K562 (cell line): ENCODE data around the gene TSTD1. TPM values are rescaled to one million over a fixed set of nuclear protein-coding genes. Genes with fewer than 3 reads are reported as not detected.

Experiments
- ARID2 ChIP-seq: fragments of 450-650 bp; IDR thresholded peaks from 2 replicates; pipeline ENCODE4 v1.6.1; 2017; ENCODE audit warnings: antibody characterized with exemption, mild to moderate bottlenecking
- CBX8 ChIP-seq: fragments of 200-600 bp; sonication (generic); IDR thresholded peaks from 2 replicates; pipeline ENCODE4 v1.6.1; 2012; ENCODE audit warnings: borderline replicate concordance, mixed run types, low read depth, mild to moderate bottlenecking, moderate library complexity, mixed read lengths, low read length, control low read depth, inconsistent platforms; ENCODE audit not compliant: poor library complexity, severe bottlenecking; ENCODE audit errors: extremely low read depth
- CC2D1A ChIP-seq: fragments of 450-650 bp; IDR thresholded peaks from 2 replicates; pipeline ENCODE4 v1.6.1; 2017; ENCODE audit warnings: mild to moderate bottlenecking
- DPF2 ChIP-seq: fragments of 450-650 bp; IDR thresholded peaks from 2 replicates; pipeline ENCODE4 v1.6.1; 2016
- FOXK1 ChIP-seq: sonication (generic); formaldehyde crosslinking; IDR thresholded peaks from 2 replicates; pipeline ENCODE4 v1.8.0; 2022; ENCODE audit warnings: missing genetic modification reagents, mild to moderate bottlenecking, borderline replicate concordance
- GTF2E2 ChIP-seq: fragments of 200-800 bp; sonication (Bioruptor generic); IDR thresholded peaks from 2 replicates; pipeline ENCODE4 v1.6.1; 2016; ENCODE audit warnings: missing genetic modification characterization, missing compliant biosample characterization
- LEF1 ChIP-seq: fragments of 450-650 bp; IDR thresholded peaks from 2 replicates; pipeline ENCODE4 v1.6.1; 2016; ENCODE audit warnings: mild to moderate bottlenecking
- NR2C2 ChIP-seq, 2 experiments: fragments of 200-800 bp in 1 of 2; sonication (Bioruptor generic) in 1 of 2; sonication (generic) in 1 of 2; formaldehyde crosslinking in 1 of 2; IDR thresholded peaks; 2 replicates each; pipeline versions ENCODE4 v1.6.1 to v1.8.0; 2016 to 2022; ENCODE audit warnings: mild to moderate bottlenecking in 1 of 2, missing compliant biosample characterization in 1 of 2, missing genetic modification characterization in 1 of 2, missing genetic modification reagents in 1 of 2
- PRMT5 ChIP-seq: sonication (generic); formaldehyde crosslinking; IDR thresholded peaks from 2 replicates; pipeline ENCODE4 v1.5.0; 2020; ENCODE audit warnings: missing genetic modification reagents
- PYGO2 ChIP-seq: fragments of 450-650 bp; IDR thresholded peaks from 2 replicates; pipeline ENCODE4 v1.6.1; 2016; ENCODE audit warnings: mild to moderate bottlenecking, missing genetic modification characterization, moderate library complexity, missing compliant biosample characterization
- RB1 ChIP-seq: fragments of 450-650 bp; IDR thresholded peaks from 2 replicates; pipeline ENCODE4 v1.6.1; 2017; ENCODE audit warnings: low read depth, mild to moderate bottlenecking
- RCOR1 ChIP-seq, 2 experiments: IDR thresholded peaks; 2 replicates each; pipeline ENCODE4 v1.6.1; 2012; ENCODE audit warnings: low read depth in 2 of 2, low read length in 2 of 2, borderline replicate concordance in 1 of 2, improper control_type of control experiment in 1 of 2
- SOX6 ChIP-seq: fragments of 450-650 bp; IDR thresholded peaks from 2 replicates; pipeline ENCODE4 v1.6.1; 2014; ENCODE audit warnings: mild to moderate bottlenecking
- TCF3 ChIP-seq: sonication (generic); formaldehyde crosslinking; IDR thresholded peaks from 2 replicates; pipeline ENCODE4 v1.4.0; 2020; ENCODE audit warnings: mild to moderate bottlenecking, missing genetic modification reagents
- TRIM24 ChIP-seq, 2 experiments: fragments of 450-650 bp; IDR thresholded peaks; 2 replicates each; pipeline ENCODE4 v1.6.1; 2016
- XRCC5 ChIP-seq: fragments of 200-400 bp; formaldehyde crosslinking; IDR thresholded peaks from 2 replicates; pipeline ENCODE4 v1.6.1; 2017; ENCODE audit warnings: low read depth, mild to moderate bottlenecking, low read length
- ZNF217 ChIP-seq: sonication (generic); formaldehyde crosslinking; IDR thresholded peaks from 2 replicates; pipeline ENCODE4 v1.8.0; 2022; ENCODE audit warnings: mild to moderate bottlenecking, missing genetic modification reagents
- ZNF668 ChIP-seq: fragments of 250-450 bp; sonication (Bioruptor Pico); IDR thresholded peaks from 2 replicates; pipeline ENCODE4 v1.8.0; 2022; ENCODE audit warnings: mild to moderate bottlenecking, inconsistent platforms
- polyA plus RNA-seq, 8 experiments: library from polyadenylated mRNA; depleted of rRNA in 4 of 8; stranded (reverse) in 5 of 8; unstranded in 3 of 8; fragments of >200 nt; fragmentation: Nextera tagmentation in 2 of 8; fragmentation: Illumina TruSeq in 1 of 8; extraction: Ambion mirVana in 2 of 8; extraction: Trizol in 1 of 8; gene quantifications; 2 replicates each; pipeline versions ENCODE4 v1.2.1 to v1.2.3, GENCODE V29; 2011 to 2014; ENCODE audit warnings: inconsistent platforms in 1 of 8, missing spikeins in 1 of 8
- total RNA-seq, 7 experiments: library from RNA; depleted of rRNA in 6 of 7; stranded (reverse); fragments of >200 nt in 6 of 7; fragmentation: Illumina TruSeq in 2 of 7; extraction: Trizol in 2 of 7; gene quantifications; 2 replicates each; pipeline versions ENCODE4 v1.2.1 to v1.2.3, GENCODE V29; 2011 to 2021; ENCODE audit warnings: low replicate concordance in 1 of 7
- TF ChIP-seq, protein P1 (sequence below), 2 experiments: fragments of 450-650 bp; formaldehyde crosslinking in 1 of 2; IDR thresholded peaks; 2 replicates each; pipeline versions ENCODE4 v1.4.0 to v1.6.1; 2014 to 2020; ENCODE audit warnings: mild to moderate bottlenecking in 2 of 2, borderline replicate concordance in 1 of 2, low read depth in 1 of 2
- TF ChIP-seq, protein P2 (sequence below): fragments of 450-650 bp; formaldehyde crosslinking; IDR thresholded peaks from 2 replicates; pipeline ENCODE4 v1.4.0; 2020; ENCODE audit warnings: mild to moderate bottlenecking

TSTD1 gene
- total and polyA plus RNA-seq, 9 of the 15 experiments (the other 6 are each of a cell fraction or from before 2014, with no cell fraction given): 0.23 to 0.53 TPM; not detected in 7

DNA sequence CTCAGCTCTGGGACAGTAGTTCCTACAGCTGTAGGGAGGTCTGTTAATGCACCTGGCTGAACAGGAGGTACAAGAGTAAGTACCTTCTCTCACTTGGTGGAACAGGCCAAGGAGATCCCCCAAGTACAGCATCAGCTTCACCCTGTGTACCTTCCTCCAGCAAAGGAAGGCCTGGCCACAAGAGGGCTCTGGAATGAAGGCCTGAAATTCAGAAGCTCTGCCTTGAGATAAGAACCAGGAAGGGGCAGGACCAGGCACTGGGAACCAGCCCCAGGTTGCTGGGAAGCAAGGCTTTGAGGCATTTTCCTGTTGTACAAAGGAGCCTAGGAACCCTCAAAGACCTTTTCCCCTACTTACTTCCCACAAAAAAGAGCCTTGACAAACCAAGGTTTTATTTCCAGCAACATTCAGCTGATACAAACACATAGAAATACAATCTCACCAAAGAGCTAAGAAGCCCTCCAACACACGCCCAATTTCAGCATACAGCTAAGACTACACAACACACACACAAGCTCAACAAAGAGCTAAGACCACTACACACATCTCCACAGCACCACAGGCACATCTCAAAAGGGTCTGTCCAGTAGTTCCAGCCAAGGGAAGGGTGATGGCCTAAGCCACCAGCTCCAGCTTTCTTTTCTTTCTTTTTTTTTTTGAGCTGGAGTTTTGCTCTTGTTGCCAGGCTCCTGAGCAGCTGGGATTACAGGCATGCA, 41.3 kb downstream of the TSTD1 start (continued):
- TF ChIP-seq, protein P1, sequence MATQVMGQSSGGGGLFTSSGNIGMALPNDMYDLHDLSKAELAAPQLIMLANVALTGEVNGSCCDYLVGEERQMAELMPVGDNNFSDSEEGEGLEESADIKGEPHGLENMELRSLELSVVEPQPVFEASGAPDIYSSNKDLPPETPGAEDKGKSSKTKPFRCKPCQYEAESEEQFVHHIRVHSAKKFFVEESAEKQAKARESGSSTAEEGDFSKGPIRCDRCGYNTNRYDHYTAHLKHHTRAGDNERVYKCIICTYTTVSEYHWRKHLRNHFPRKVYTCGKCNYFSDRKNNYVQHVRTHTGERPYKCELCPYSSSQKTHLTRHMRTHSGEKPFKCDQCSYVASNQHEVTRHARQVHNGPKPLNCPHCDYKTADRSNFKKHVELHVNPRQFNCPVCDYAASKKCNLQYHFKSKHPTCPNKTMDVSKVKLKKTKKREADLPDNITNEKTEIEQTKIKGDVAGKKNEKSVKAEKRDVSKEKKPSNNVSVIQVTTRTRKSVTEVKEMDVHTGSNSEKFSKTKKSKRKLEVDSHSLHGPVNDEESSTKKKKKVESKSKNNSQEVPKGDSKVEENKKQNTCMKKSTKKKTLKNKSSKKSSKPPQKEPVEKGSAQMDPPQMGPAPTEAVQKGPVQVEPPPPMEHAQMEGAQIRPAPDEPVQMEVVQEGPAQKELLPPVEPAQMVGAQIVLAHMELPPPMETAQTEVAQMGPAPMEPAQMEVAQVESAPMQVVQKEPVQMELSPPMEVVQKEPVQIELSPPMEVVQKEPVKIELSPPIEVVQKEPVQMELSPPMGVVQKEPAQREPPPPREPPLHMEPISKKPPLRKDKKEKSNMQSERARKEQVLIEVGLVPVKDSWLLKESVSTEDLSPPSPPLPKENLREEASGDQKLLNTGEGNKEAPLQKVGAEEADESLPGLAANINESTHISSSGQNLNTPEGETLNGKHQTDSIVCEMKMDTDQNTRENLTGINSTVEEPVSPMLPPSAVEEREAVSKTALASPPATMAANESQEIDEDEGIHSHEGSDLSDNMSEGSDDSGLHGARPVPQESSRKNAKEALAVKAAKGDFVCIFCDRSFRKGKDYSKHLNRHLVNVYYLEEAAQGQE (IDR thresholded peaks at IDR 0.05; ENCODE audit: borderline replicate concordance): peak; percentile 82
- TF ChIP-seq, protein P1 (CRISPR knock-in tag; IDR thresholded peaks at IDR 0.05; ENCODE audit: low read depth): no peak
- TF ChIP-seq DPF2: 0 out of 2 replicates have a peak, but pooled peaks have one; percentile 41
- no peak for TF ChIP-seq NR2C2 (CRISPR knock-in tag; IDR thresholded peaks at IDR 0.05)
- peak; percentile 35; the same call in 1 of the 2 replicates for TF ChIP-seq NR2C2 (tag; IDR thresholded peaks at IDR 0.05)
- TF ChIP-seq FOXK1 (CRISPR knock-in tag): 0 out of 2 replicates have a peak, but pooled peaks have one; percentile 66
- no peak for TF ChIP-seq ZNF217 (CRISPR knock-in tag)
- peak; percentile 25; the same call in 1 of the 2 replicates for TF ChIP-seq TCF3 (CRISPR knock-in tag)
- no peak for TF ChIP-seq LEF1
- TF ChIP-seq XRCC5: peak; percentile 90
- TF ChIP-seq ARID2: peak; percentile 71
- TF ChIP-seq, protein P2, sequence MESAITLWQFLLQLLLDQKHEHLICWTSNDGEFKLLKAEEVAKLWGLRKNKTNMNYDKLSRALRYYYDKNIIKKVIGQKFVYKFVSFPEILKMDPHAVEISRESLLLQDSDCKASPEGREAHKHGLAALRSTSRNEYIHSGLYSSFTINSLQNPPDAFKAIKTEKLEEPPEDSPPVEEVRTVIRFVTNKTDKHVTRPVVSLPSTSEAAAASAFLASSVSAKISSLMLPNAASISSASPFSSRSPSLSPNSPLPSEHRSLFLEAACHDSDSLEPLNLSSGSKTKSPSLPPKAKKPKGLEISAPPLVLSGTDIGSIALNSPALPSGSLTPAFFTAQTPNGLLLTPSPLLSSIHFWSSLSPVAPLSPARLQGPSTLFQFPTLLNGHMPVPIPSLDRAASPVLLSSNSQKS (CRISPR knock-in tag): no peak
- TF ChIP-seq PYGO2 (tag): no peak
- TF ChIP-seq CBX8: no peak
- TF ChIP-seq CC2D1A: peak; percentile 49; the same call in 1 of the 2 replicates
- no peak for TF ChIP-seq PRMT5 (CRISPR knock-in tag)
- no peak for TF ChIP-seq ZNF668 (CRISPR knock-in tag)
- peak in 1 of 2 experiments; percentile 51; a peak in 1 of 4 replicates for TF ChIP-seq RCOR1 (IDR thresholded peaks at IDR 0.05; ENCODE audit: borderline replicate concordance in 1 of 2, low read depth in 2 of 2, low read length in 2 of 2)
- 0 out of 2 replicates have a peak, but pooled peaks have one; percentile 11 for TF ChIP-seq SOX6
- no peak for TF ChIP-seq TRIM24 (IDR thresholded peaks at IDR 0.05)
- TF ChIP-seq RB1: peak; percentile 56; the same call in 1 of the 2 replicates
- no peak for TF ChIP-seq GTF2E2
